Glutamatergic neuron (in vitro differentiated cells): ENCODE results near the gene RARA. TPM values are rescaled to one million over a fixed set of nuclear protein-coding genes. Genes with fewer than 3 reads are reported as not detected.
A peak's percentile ranks its signal among the peaks of the same experiment; 100 is the strongest.

Experiments
- DNase-seq: peaks from one replicate; pipeline ENCODE4 v3.0.0; 2022
- H3K27ac Mint-ChIP-seq: one replicate; pipeline ENCODE4 v1.8.0; 2020; ENCODE audit warnings: mild to moderate bottlenecking, mixed read lengths, inconsistent platforms; ENCODE audit not compliant: unreplicated experiment
- H3K27me3 Mint-ChIP-seq: one replicate; pipeline ENCODE4 v1.8.0; 2020; ENCODE audit warnings: mild to moderate bottlenecking, moderate library complexity, mixed read lengths, inconsistent platforms; ENCODE audit not compliant: unreplicated experiment
- H3K36me3 Mint-ChIP-seq: one replicate; pipeline ENCODE4 v1.8.0; 2020; ENCODE audit warnings: mild to moderate bottlenecking, mixed read lengths, inconsistent platforms; ENCODE audit not compliant: unreplicated experiment
- H3K4me1 Mint-ChIP-seq: one replicate; pipeline ENCODE4 v1.8.0; 2020; ENCODE audit warnings: mild to moderate bottlenecking, low read depth, mixed read lengths, inconsistent platforms; ENCODE audit not compliant: unreplicated experiment
- H3K4me3 Mint-ChIP-seq: one replicate; pipeline ENCODE4 v1.8.0; 2020; ENCODE audit warnings: mild to moderate bottlenecking, mixed read lengths, inconsistent platforms; ENCODE audit not compliant: unreplicated experiment
- H3K9me3 Mint-ChIP-seq: one replicate; pipeline ENCODE4 v1.8.0; 2020; ENCODE audit warnings: mild to moderate bottlenecking, moderate library complexity, mixed read lengths, inconsistent platforms; ENCODE audit not compliant: unreplicated experiment
- CTCF ChIP-seq: fragments of 200-600 bp; sonication (generic); IDR thresholded peaks from one replicate; pipeline ENCODE4 v1.5.0; 2021; ENCODE audit not compliant: partially characterized antibody, unreplicated experiment
- total RNA-seq: library from RNA; stranded (reverse); fragmentation: NEBNext Ultra II Directional; extraction: Animal tissue kit (Norgen Biotek cat#: 25700); gene quantifications from one replicate; pipeline ENCODE4 v1.2.1, GENCODE V29; 2021; ENCODE audit not compliant: unreplicated experiment

Gene RARA
- total RNA-seq, 1 donor from 2014 or later, result 26.2 TPM

- peaks cover 35% of the 10 kb centered on the region for H3K4me1 Mint-ChIP-seq
- peaks cover 22% of the 10 kb centered on the region for H3K27me3 Mint-ChIP-seq
- H3K9me3 Mint-ChIP-seq, result peaks cover 18% of the 10 kb centered on the region
- H3K4me3 Mint-ChIP-seq, result peak overlapping the region; percentile 92
- H3K36me3 Mint-ChIP-seq, result peaks cover 3% of the 10 kb centered on the region
- TF ChIP-seq CTCF, result no peak
- DNase-seq, result no peak
- no peak overlapping the region for H3K27ac Mint-ChIP-seq
These were observed 37.2 kb downstream of the RARA start for GRCh38 chr17:40345994-40346764.

GRCh38 chr17:40346765-40347158 is 37.8 kb downstream of the RARA start:
- TF ChIP-seq CTCF, result no peak
- Mint-ChIP-seq H3K27ac (no peak overlapping the region), H3K4me1 (peaks cover 38% of the 10 kb centered on the region), H3K36me3 (peaks cover 3% of the 10 kb centered on the region), H3K27me3 (peaks cover 22% of the 10 kb centered on the region), H3K9me3 (peaks cover 18% of the 10 kb centered on the region), H3K4me3 (peak overlapping the region; percentile 92)
- DNase-seq, result no peak

- no peak for TF ChIP-seq CTCF
- Mint-ChIP-seq H3K27ac (no peak overlapping the region), H3K27me3 (peaks cover 28% of the 10 kb centered on the region), H3K9me3 (peaks cover 22% of the 10 kb centered on the region), H3K4me1 (peaks cover 43% of the 10 kb centered on the region), H3K4me3 (no peak overlapping the region), H3K36me3 (peaks cover 3% of the 10 kb centered on the region)
- DNase-seq, result no peak
These were observed 38.5 kb downstream of the RARA start for GRCh38 chr17:40347319-40348135.

GRCh38 chr17:40348136-40348504 is 39.1 kb downstream of the RARA start:
- no peak for DNase-seq
- H3K27me3 Mint-ChIP-seq, result peaks cover 27% of the 10 kb centered on the region
- TF ChIP-seq CTCF, result no peak

More at GRCh38 chr17:40348136-40348504, 39.1 kb downstream of the RARA start:
- H3K27ac Mint-ChIP-seq, result no peak overlapping the region
- no peak overlapping the region for H3K4me3 Mint-ChIP-seq
- H3K9me3 Mint-ChIP-seq, result peaks cover 21% of the 10 kb centered on the region
- peaks cover 3% of the 10 kb centered on the region for H3K36me3 Mint-ChIP-seq
- peaks cover 41% of the 10 kb centered on the region for H3K4me1 Mint-ChIP-seq
